OCI-LY7 (cell line): ENCODE results near the gene RBM39.

Source experiments
- CTCF ChIP-seq: fragments of 200-600 bp; sonication (generic); conservative IDR thresholded peaks from 2 replicates; pipeline ENCODE4 v1.5.1; 2014; ENCODE audit warnings: mild to moderate bottlenecking, antibody characterized with exemption, low read length, moderate library complexity, mixed read lengths
- EZH2phosphoT487 ChIP-seq: fragments of 200-600 bp; sonication (generic); IDR thresholded peaks from 2 replicates; pipeline ENCODE4 v1.6.1; 2018; ENCODE audit warnings: low read depth, borderline replicate concordance, mild to moderate bottlenecking, mixed run types, antibody characterized with exemption, low read length, moderate library complexity, mixed read lengths

- TF ChIP-seq EZH2phosphoT487 (no peak), CTCF (no peak)
Measured at GRCh38 chr20:35710884-35711587, 31.0 kb downstream of the RBM39 start.
